KOPT-K1 (cell line): Measurements from ENCODE around the gene MCCC2.
"Not testable (repeated sequence)": the region's sequence is repeated elsewhere in the genome, so short reads cannot be mapped to it uniquely, and the experiment has no call there.

Experiments used
- H3K27ac ChIP-seq: fragments of 200-600 bp; sonication (generic); 2 replicates; pipeline ENCODE4 v1.5.1; 2016; ENCODE audit warnings: antibody characterized with exemption, mild to moderate bottlenecking, low read depth, low read length; ENCODE audit not compliant: poor library complexity, severe bottlenecking
- H3K36me3 ChIP-seq: fragments of 200-600 bp; sonication (generic); 2 replicates; pipeline ENCODE4 v1.5.1; 2017; ENCODE audit warnings: antibody characterized with exemption, mild to moderate bottlenecking, low read length, moderate library complexity; ENCODE audit not compliant: insufficient read depth
- H3K9me3 ChIP-seq: fragments of 200-600 bp; sonication (generic); 2 replicates; pipeline ENCODE4 v1.5.1; 2017; ENCODE audit warnings: antibody characterized with exemption, low read length, mild to moderate bottlenecking; ENCODE audit not compliant: insufficient read depth, poor library complexity, severe bottlenecking

Gene MCCC2

GRCh38 chr5:71586052-71586940, 844 bp upstream of the MCCC2 start:
- H3K36me3 ChIP-seq = no peaks in the 10 kb centered on the region
- no peaks in the 10 kb centered on the region for H3K9me3 ChIP-seq
- peak overlapping the region; percentile 80 for H3K27ac ChIP-seq

DNA sequence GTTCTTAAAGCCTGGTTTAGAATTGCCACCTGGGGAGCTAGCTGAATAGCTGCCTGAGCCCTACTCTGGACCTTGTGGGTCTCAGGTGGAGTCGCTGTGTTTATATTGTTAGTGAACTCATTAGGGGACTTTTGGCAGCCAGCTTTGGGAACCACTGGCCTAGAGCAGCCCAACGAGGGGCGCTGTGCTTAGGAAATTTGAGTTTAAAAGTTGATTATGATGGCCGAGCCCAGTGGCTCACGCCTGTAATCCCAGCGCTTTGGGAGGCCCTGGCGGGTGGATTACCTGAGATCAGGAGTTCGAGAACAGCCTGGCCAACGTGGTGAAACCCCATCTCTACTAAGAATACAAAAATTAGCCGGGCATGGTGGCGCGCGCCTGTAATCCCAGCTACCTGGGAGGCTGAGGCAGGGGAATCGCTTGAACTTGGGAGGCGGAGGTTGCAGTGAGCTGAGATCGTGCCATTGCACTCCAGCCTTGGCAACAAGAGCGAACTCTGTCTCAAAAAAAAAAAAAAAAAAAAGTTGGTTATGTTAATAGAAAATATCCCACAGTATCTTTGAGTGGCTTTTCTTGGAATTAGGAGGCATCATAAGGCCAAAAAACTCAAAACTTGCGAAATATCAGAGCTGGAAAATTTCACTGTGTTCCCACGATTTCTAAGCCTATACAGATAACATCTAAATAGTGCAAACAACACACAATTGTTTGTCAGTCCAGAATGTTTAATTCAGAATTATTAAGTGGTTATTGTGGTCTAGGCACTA, 809 bp downstream of the MCCC2 start:
- peak overlapping the region; percentile 80 for H3K27ac ChIP-seq

GRCh38 chr5:71588533-71588885, 1.4 kb downstream of the MCCC2 start:
- no peak overlapping the region for H3K27ac ChIP-seq
- H3K36me3 ChIP-seq = no peaks in the 10 kb centered on the region
- no peaks in the 10 kb centered on the region for H3K9me3 ChIP-seq

More for the DNA sequence above, 809 bp downstream of the MCCC2 start:
- Histone ChIP-seq H3K9me3 (no peaks in the 10 kb centered on the region), H3K36me3 (no peaks in the 10 kb centered on the region)

DNA sequence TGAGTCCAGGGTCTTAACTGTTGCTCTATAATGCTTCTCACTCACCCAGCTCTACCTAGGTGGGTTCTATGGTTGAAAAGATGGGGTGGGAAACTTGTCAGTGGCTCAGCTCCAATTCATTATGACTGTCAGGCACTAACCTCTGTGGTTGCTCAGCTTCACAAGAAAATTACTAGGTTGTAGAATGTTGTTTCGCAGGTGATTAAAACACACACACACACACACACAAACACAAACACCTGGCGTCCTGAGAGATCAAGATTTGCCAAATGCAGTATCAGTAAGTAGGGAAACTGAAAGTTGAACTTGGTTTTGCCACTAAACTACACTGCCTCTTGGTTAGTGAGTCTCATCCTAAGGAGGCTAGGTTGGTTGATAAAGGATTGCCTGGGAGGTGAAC, 2.8 kb downstream of the MCCC2 start:
- Histone ChIP-seq H3K27ac (no peak overlapping the region), H3K9me3 (no peaks in the 10 kb centered on the region), H3K36me3 (no peaks in the 10 kb centered on the region; the same call in 1 of the 2 replicates)

GRCh38 chr5:71591100-71591499, 4.0 kb downstream of the MCCC2 start:
- no peaks in the 10 kb centered on the region for H3K9me3 ChIP-seq
- no peak overlapping the region for H3K27ac ChIP-seq
- peaks cover 1% of the 10 kb centered on the region; the same call in 1 of the 2 replicates for H3K36me3 ChIP-seq

DNA sequence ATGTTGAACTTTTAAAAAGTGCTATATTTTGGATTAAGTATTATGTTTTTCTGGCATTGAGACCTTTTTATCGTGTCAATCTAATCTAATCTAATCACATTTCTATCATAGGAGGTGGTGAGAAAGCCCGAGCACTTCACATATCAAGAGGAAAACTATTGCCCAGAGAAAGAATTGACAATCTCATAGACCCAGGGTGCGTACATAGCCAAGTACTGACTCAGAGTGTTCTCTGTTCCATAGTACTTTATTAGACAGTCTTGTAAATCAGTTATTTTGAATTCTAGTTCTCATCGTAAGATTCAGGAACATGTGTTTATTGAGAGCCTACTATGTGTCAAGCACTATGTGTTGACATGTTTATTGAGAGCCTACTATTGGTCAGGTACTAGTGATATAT, 9.0 kb downstream of the MCCC2 start:
- no peaks in the 10 kb centered on the region for H3K9me3 ChIP-seq
- peaks cover 41% of the 10 kb centered on the region for H3K36me3 ChIP-seq
- no peak overlapping the region for H3K27ac ChIP-seq

GRCh38 chr5:71597001-71597400, 9.9 kb downstream of the MCCC2 start:
- H3K27ac ChIP-seq = no peak overlapping the region
- peaks cover 41% of the 10 kb centered on the region for H3K36me3 ChIP-seq
- no peaks in the 10 kb centered on the region for H3K9me3 ChIP-seq

- Histone ChIP-seq H3K9me3 (no peaks in the 10 kb centered on the region), H3K36me3 (peaks cover 61% of the 10 kb centered on the region), H3K27ac (peak overlapping the region; percentile 59)
These were observed 13.6 kb downstream of the MCCC2 start for GRCh38 chr5:71600783-71601182.

- Histone ChIP-seq H3K27ac (peak overlapping the region; percentile 59), H3K36me3 (peaks cover 57% of the 10 kb centered on the region), H3K9me3 (no peaks in the 10 kb centered on the region)
These were observed 14.3 kb downstream of the MCCC2 start for GRCh38 chr5:71601222-71602026.

- H3K36me3 ChIP-seq, H3K27ac ChIP-seq, H3K9me3 ChIP-seq: not testable (repeated sequence)
These were observed 22.8 kb downstream of the MCCC2 start for GRCh38 chr5:71609916-71610315.

GRCh38 chr5:71615809-71616208, 28.7 kb downstream of the MCCC2 start:
- H3K36me3 ChIP-seq = peaks cover 22% of the 10 kb centered on the region
- no peaks in the 10 kb centered on the region for H3K9me3 ChIP-seq
- no peak overlapping the region for H3K27ac ChIP-seq

DNA sequence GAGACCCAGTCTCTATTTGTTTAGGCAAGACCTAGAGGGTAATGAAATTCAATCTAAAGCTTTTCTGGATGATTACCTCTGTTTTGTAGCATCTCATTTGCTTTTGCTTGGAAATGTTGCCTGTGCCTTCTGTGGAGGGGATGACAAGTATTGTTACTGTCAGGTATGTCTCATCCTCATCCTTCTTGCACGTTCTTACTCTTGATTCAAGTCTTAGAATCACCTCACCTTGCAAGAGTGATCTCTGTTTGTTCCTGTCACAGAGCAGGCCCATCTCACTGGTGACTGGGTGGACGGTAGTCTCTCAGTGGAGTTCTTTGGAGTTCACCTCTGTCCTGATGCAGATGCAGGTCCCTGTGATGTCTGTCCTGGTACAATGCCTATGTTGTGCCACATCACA, 33.5 kb downstream of the MCCC2 start:
- H3K36me3 ChIP-seq = peaks cover 19% of the 10 kb centered on the region; the same call in 1 of the 2 replicates
- H3K27ac ChIP-seq = no peak overlapping the region
- H3K9me3 ChIP-seq = no peaks in the 10 kb centered on the region

- H3K36me3 ChIP-seq = peaks cover 14% of the 10 kb centered on the region; the same call in 1 of the 2 replicates
- H3K9me3 ChIP-seq = no peaks in the 10 kb centered on the region
- H3K27ac ChIP-seq = no peak overlapping the region
These were observed 34.1 kb downstream of the MCCC2 start for GRCh38 chr5:71621268-71621667.

GRCh38 chr5:71621741-71622140, 34.6 kb downstream of the MCCC2 start:
- Histone ChIP-seq H3K27ac (no peak overlapping the region), H3K36me3 (peaks cover 9% of the 10 kb centered on the region; the same call in 1 of the 2 replicates), H3K9me3 (no peaks in the 10 kb centered on the region)
